Measurements from ENCODE around the gene S100B.
"Not testable (repeated sequence)": the region's sequence is repeated elsewhere in the genome, so short reads cannot be mapped to it uniquely, and the experiment has no call there.

- TF ChIP-seq NR2F2 (IDR thresholded peaks at IDR 0.05); HNF4G (IDR thresholded peaks at IDR 0.05); HNF4A (conservative IDR thresholded peaks at IDR 0.05); CTCF (IDR thresholded peaks at IDR 0.05; ENCODE audit: low read depth, low read length, missing input control); EGR1 (IDR thresholded peaks at IDR 0.05; ENCODE audit: low read depth in 2 of 2): not testable (repeated sequence)
Measured at GRCh38 chr21:46579394-46579793, 25.5 kb downstream of the S100B start.
